ENCODE data around the gene PPARG. TPM values are rescaled to one million over a fixed set of nuclear protein-coding genes. Genes with fewer than 3 reads are reported as not detected.

Gene PPARG
- total RNA-seq, 1 experiment from 2014 or later: 0.79 TPM

DNA sequence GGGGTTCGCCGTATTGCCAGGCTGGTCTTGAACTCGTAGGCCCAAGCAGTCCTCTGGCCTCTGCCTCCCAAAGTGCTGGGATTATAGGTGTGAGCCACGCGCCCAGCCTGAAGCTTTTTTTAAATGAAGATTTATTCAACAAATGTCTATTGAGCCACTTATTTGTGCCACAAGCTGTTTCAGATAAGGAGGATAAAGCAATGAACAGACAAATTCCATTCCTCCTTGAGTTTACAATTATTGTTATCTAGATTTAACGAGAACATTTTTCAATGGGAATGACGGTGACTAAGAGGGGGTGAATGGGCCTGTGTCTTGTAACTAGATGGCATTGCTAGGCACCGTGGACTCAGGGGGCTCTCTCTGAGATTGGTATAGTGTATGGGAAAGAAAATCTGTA lies 10.2 kb downstream of the PPARG start (continued):
- TF ChIP-seq, protein P1, sequence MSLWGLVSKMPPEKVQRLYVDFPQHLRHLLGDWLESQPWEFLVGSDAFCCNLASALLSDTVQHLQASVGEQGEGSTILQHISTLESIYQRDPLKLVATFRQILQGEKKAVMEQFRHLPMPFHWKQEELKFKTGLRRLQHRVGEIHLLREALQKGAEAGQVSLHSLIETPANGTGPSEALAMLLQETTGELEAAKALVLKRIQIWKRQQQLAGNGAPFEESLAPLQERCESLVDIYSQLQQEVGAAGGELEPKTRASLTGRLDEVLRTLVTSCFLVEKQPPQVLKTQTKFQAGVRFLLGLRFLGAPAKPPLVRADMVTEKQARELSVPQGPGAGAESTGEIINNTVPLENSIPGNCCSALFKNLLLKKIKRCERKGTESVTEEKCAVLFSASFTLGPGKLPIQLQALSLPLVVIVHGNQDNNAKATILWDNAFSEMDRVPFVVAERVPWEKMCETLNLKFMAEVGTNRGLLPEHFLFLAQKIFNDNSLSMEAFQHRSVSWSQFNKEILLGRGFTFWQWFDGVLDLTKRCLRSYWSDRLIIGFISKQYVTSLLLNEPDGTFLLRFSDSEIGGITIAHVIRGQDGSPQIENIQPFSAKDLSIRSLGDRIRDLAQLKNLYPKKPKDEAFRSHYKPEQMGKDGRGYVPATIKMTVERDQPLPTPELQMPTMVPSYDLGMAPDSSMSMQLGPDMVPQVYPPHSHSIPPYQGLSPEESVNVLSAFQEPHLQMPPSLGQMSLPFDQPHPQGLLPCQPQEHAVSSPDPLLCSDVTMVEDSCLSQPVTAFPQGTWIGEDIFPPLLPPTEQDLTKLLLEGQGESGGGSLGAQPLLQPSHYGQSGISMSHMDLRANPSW (CRISPR knock-in tag; conservative IDR thresholded peaks at IDR 0.05; ENCODE audit: low read depth): no peak
- TF ChIP-seq, protein P2, sequence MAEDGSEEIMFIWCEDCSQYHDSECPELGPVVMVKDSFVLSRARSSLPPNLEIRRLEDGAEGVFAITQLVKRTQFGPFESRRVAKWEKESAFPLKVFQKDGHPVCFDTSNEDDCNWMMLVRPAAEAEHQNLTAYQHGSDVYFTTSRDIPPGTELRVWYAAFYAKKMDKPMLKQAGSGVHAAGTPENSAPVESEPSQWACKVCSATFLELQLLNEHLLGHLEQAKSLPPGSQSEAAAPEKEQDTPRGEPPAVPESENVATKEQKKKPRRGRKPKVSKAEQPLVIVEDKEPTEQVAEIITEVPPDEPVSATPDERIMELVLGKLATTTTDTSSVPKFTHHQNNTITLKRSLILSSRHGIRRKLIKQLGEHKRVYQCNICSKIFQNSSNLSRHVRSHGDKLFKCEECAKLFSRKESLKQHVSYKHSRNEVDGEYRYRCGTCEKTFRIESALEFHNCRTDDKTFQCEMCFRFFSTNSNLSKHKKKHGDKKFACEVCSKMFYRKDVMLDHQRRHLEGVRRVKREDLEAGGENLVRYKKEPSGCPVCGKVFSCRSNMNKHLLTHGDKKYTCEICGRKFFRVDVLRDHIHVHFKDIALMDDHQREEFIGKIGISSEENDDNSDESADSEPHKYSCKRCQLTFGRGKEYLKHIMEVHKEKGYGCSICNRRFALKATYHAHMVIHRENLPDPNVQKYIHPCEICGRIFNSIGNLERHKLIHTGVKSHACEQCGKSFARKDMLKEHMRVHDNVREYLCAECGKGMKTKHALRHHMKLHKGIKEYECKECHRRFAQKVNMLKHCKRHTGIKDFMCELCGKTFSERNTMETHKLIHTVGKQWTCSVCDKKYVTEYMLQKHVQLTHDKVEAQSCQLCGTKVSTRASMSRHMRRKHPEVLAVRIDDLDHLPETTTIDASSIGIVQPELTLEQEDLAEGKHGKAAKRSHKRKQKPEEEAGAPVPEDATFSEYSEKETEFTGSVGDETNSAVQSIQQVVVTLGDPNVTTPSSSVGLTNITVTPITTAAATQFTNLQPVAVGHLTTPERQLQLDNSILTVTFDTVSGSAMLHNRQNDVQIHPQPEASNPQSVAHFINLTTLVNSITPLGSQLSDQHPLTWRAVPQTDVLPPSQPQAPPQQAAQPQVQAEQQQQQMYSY (CRISPR knock-in tag; IDR thresholded peaks at IDR 0.05): no peak
- TF ChIP-seq, protein P3, sequence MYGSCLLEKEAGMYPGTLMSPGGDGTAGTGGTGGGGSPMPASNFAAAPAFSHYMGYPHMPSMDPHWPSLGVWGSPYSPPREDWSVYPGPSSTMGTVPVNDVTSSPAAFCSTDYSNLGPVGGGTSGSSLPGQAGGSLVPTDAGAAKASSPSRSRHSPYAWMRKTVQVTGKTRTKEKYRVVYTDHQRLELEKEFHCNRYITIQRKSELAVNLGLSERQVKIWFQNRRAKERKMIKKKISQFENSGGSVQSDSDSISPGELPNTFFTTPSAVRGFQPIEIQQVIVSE (CRISPR knock-in tag; IDR thresholded peaks at IDR 0.05; ENCODE audit: borderline replicate concordance): no peak

DNA sequence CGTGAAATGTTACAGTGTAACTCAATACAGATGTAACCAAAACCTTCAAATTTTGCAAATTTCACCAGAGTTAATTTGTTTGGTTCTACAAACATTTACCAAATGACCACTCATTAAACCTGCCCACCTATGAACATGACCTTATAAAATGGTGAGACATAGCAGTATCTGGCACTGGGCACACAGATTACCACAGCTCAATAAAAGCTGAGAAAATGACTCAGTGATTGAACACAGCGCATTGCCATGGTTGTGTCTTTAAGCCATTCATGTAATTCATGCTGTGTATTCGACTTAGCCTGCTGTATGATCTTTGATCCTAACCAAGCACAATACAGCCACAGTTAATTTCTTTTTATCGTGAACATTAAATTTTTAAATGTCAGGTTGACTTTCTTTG lies 11.3 kb downstream of the PPARG start:
- H3K4me1 Mint-ChIP-seq: no peaks in the 10 kb centered on the region
- POLR2A ChIA-PET: no interaction called here
- no peaks in the 10 kb centered on the region for H3K36me3 Mint-ChIP-seq
- H3K4me3 Mint-ChIP-seq: no peak overlapping the region
- H3K9me3 Mint-ChIP-seq: no peaks in the 10 kb centered on the region
- ATAC-seq: no peak
- DNase-seq (ENCODE audit: low spot score): no peak
- H3K27me3 Mint-ChIP-seq (ENCODE audit: low read depth): no peaks in the 10 kb centered on the region
- H3K27ac Mint-ChIP-seq: no peak overlapping the region
- CTCF ChIA-PET: no interaction called here
- TF ChIP-seq SOX15 (CRISPR knock-in tag; IDR thresholded peaks at IDR 0.05) (no peak), ARID4B (CRISPR knock-in tag; IDR thresholded peaks at IDR 0.05; ENCODE audit: borderline replicate concordance) (no peak), ATF2 (CRISPR knock-in tag; IDR thresholded peaks at IDR 0.05; ENCODE audit: borderline replicate concordance, low read depth) (no peak), ZNF425 (CRISPR knock-in tag; conservative IDR thresholded peaks at IDR 0.05) (no peak), SMAD3 (CRISPR knock-in tag; IDR thresholded peaks at IDR 0.05; ENCODE audit: borderline replicate concordance) (no peak), NR2C2 (CRISPR knock-in tag; IDR thresholded peaks at IDR 0.05) (no peak), EMX1 (CRISPR knock-in tag; IDR thresholded peaks at IDR 0.05) (no peak), MXD4 (CRISPR knock-in tag; IDR thresholded peaks at IDR 0.05; ENCODE audit: borderline replicate concordance) (no peak), ZNF396 (CRISPR knock-in tag; IDR thresholded peaks at IDR 0.05; ENCODE audit: borderline replicate concordance) (no peak), SP1 (CRISPR knock-in tag; conservative IDR thresholded peaks at IDR 0.05) (no peak), FOXJ3 (CRISPR knock-in tag; IDR thresholded peaks at IDR 0.05; ENCODE audit: borderline replicate concordance) (no peak), HMGXB4 (CRISPR knock-in tag; IDR thresholded peaks at IDR 0.05) (no peak)
- TF ChIP-seq, protein P4, sequence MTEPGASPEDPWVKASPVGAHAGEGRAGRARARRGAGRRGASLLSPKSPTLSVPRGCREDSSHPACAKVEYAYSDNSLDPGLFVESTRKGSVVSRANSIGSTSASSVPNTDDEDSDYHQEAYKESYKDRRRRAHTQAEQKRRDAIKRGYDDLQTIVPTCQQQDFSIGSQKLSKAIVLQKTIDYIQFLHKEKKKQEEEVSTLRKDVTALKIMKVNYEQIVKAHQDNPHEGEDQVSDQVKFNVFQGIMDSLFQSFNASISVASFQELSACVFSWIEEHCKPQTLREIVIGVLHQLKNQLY (CRISPR knock-in tag; IDR thresholded peaks at IDR 0.05): no peak
